ENCODE data around the gene SLC25A6. TPM values are rescaled to one million over a fixed set of nuclear protein-coding genes. Genes with fewer than 3 reads are reported as not detected.

Gene SLC25A6
- polyA plus RNA-seq, 1 donor (not counting 4 experiments of a cell fraction or from before 2014, with no cell fraction given) = 179 TPM

GRCh38 chrX:1403228-1403627, 11.3 kb upstream of the SLC25A6 start:
- FAIRE-seq = no peak
- TF ChIP-seq EZH2 (IDR thresholded peaks at IDR 0.05; ENCODE audit: low read length) = no peak
- TF ChIP-seq CTCF (optimal IDR thresholded peaks at IDR 0.05 in 1 of 3, IDR thresholded peaks at IDR 0.05 in 1 of 3, conservative IDR thresholded peaks at IDR 0.05 in 1 of 3; ENCODE audit: extremely low read depth in 1 of 3, insufficient read depth in 2 of 3, low read length in 3 of 3) = no peak
- dilution Hi-C loops (cut with MboI; ENCODE audit: extremely low pct_ligation_motif_present, low sequenced_read_pairs) = no loop called here

GRCh38 chrX:1401611-1402430, 9.9 kb upstream of the SLC25A6 start:
- DNase-seq (ENCODE audit: low read depth, low spot score) = no peak
- H3K27ac ChIP-seq (ENCODE audit: control insufficient read depth, insufficient read depth, low read length) = no peak overlapping the region
- no peak overlapping the region for H2AFZ ChIP-seq (ENCODE audit: control insufficient read depth, low read length)
- no peak for FAIRE-seq
- H3K36me3 ChIP-seq (ENCODE audit: control insufficient read depth in 2 of 2, extremely low read depth in 1 of 2, insufficient read depth in 2 of 2, low read length in 2 of 2) = peaks cover 12 to 18% of the 10 kb centered on the region in 2 experiments
- H3K9me3 ChIP-seq (ENCODE audit: control insufficient read depth, low read depth, low read length) = no peaks in the 10 kb centered on the region
- no peaks in the 10 kb centered on the region for H4K20me1 ChIP-seq (ENCODE audit: control insufficient read depth, extremely low read depth, insufficient read depth, low read length)
- H3K4me3 ChIP-seq (ENCODE audit: control insufficient read depth in 2 of 3, extremely low read depth in 1 of 3, insufficient read depth in 2 of 3, low read depth in 1 of 3, low read length in 3 of 3) = no peak overlapping the region
- H3K4me2 ChIP-seq (ENCODE audit: control insufficient read depth, extremely low read depth, insufficient read depth, low read depth, low read length) = no peak overlapping the region
- no peaks in the 10 kb centered on the region for H3K79me2 ChIP-seq (ENCODE audit: control insufficient read depth, insufficient read depth, low read length)
- H3K9ac ChIP-seq (ENCODE audit: control insufficient read depth, extremely low read depth, insufficient read depth, low read length) = no peak overlapping the region
- no peaks in the 10 kb centered on the region for H3K27me3 ChIP-seq (ENCODE audit: control insufficient read depth, extremely low read depth, insufficient read depth, low read length)
- dilution Hi-C loops (cut with MboI; ENCODE audit: extremely low pct_ligation_motif_present, low sequenced_read_pairs) = no loop called here
- no peaks in the 10 kb centered on the region for H3K4me1 ChIP-seq (ENCODE audit: control insufficient read depth, extremely low read depth, insufficient read depth, low read length)
- TF ChIP-seq EZH2 (IDR thresholded peaks at IDR 0.05; ENCODE audit: low read length) = no peak
- TF ChIP-seq CTCF (optimal IDR thresholded peaks at IDR 0.05 in 1 of 3, IDR thresholded peaks at IDR 0.05 in 1 of 3, conservative IDR thresholded peaks at IDR 0.05 in 1 of 3; ENCODE audit: extremely low read depth in 1 of 3, insufficient read depth in 2 of 3, low read length in 3 of 3) = no peak
- no peaks in the 10 kb centered on the region for H3K9me1 ChIP-seq (ENCODE audit: control insufficient read depth, extremely low read depth, insufficient read depth, low read length)

More at GRCh38 chrX:1403228-1403627, 11.3 kb upstream of the SLC25A6 start:
- Histone ChIP-seq H3K9me3 (ENCODE audit: control insufficient read depth, low read depth, low read length) (no peaks in the 10 kb centered on the region), H3K4me3 (ENCODE audit: control insufficient read depth in 2 of 3, extremely low read depth in 1 of 3, insufficient read depth in 2 of 3, low read depth in 1 of 3, low read length in 3 of 3) (no peak overlapping the region), H3K4me2 (ENCODE audit: control insufficient read depth, extremely low read depth, insufficient read depth, low read depth, low read length) (no peak overlapping the region), H3K9me1 (ENCODE audit: control insufficient read depth, extremely low read depth, insufficient read depth, low read length) (no peaks in the 10 kb centered on the region), H3K9ac (ENCODE audit: control insufficient read depth, extremely low read depth, insufficient read depth, low read length) (no peak overlapping the region), H3K36me3 (ENCODE audit: control insufficient read depth in 2 of 2, extremely low read depth in 1 of 2, insufficient read depth in 2 of 2, low read length in 2 of 2) (peaks cover 12 to 20% of the 10 kb centered on the region in 2 experiments), H4K20me1 (ENCODE audit: control insufficient read depth, extremely low read depth, insufficient read depth, low read length) (no peaks in the 10 kb centered on the region), H3K27me3 (ENCODE audit: control insufficient read depth, extremely low read depth, insufficient read depth, low read length) (no peaks in the 10 kb centered on the region), H3K4me1 (ENCODE audit: control insufficient read depth, extremely low read depth, insufficient read depth, low read length) (no peaks in the 10 kb centered on the region), H2AFZ (ENCODE audit: control insufficient read depth, low read length) (no peak overlapping the region), H3K79me2 (ENCODE audit: control insufficient read depth, insufficient read depth, low read length) (no peaks in the 10 kb centered on the region), H3K27ac (ENCODE audit: control insufficient read depth, insufficient read depth, low read length) (no peak overlapping the region)
- DNase-seq (ENCODE audit: low read depth, low spot score) = no peak

Data from keratinocyte (primary cell).